Activated CD4-positive, alpha-beta T cell treated with anti-CD3 and anti-CD28 coated beads for 36 hours (primary cell): ENCODE results near the gene MSN. TPM values are rescaled to one million over a fixed set of nuclear protein-coding genes. Genes with fewer than 3 reads are reported as not detected.
A peak's percentile ranks its signal among the peaks of the same experiment; 100 is the strongest.
"Not testable (repeated sequence)": the region's sequence is repeated elsewhere in the genome, so short reads cannot be mapped to it uniquely, and the experiment has no call there.

Source experiments
- ATAC-seq: fragments of 200-7000 bp; cut with Tn5 transposase; one replicate; pipeline ENCODE4 v1.10.0; 2021; ENCODE audit warnings: mild to moderate bottlenecking, moderate library complexity
- CTCF ChIA-PET: fragments of 350-600 bp; sonication (Branson Sonifier 250); formaldehyde crosslinking; loops from one replicate; lab custom pipeline; 2021; ENCODE audit warnings: antibody characterized with exemption; lab: Charles Lee
- POLR2A ChIA-PET: fragments of 350-600 bp; sonication (Branson Sonifier 250); formaldehyde crosslinking; loops from one replicate; lab custom pipeline; 2021; ENCODE audit warnings: antibody characterized with exemption, inconsistent platforms; lab: Charles Lee
- DNase-seq: peaks from one replicate; pipeline ENCODE4 v3.0.0-alpha.2; 2020
- H3K27ac Mint-ChIP-seq: one replicate; pipeline ENCODE4 v1.8.0; 2021; ENCODE audit warnings: mixed read lengths
- H3K27me3 Mint-ChIP-seq: one replicate; pipeline ENCODE4 v1.8.0; 2021; ENCODE audit warnings: mixed read lengths
- H3K36me3 Mint-ChIP-seq: one replicate; pipeline ENCODE4 v1.8.0; 2021; ENCODE audit warnings: low read depth, mixed read lengths
- H3K4me1 Mint-ChIP-seq: one replicate; pipeline ENCODE4 v1.8.0; 2021; ENCODE audit warnings: mixed read lengths
- H3K4me3 Mint-ChIP-seq: one replicate; pipeline ENCODE4 v1.8.0; 2021; ENCODE audit warnings: mild to moderate bottlenecking, moderate library complexity, mixed read lengths
- H3K9me3 Mint-ChIP-seq: one replicate; pipeline ENCODE4 v1.8.0; 2021; ENCODE audit warnings: low read depth, mixed read lengths
- intact Hi-C, 2 experiments: fragments of 100-400 bp; cut with DNase I in 1 of 2; cut with micrococcal nuclease in 1 of 2; formaldehyde crosslinking; loops; one replicate each; pipeline versions ENCODE4 v1.14.2 to v1.15.1; 2022 to 2024; cut with DNase I, micrococcal nuclease
- total RNA-seq, 2 experiments: library from RNA; stranded (reverse); gene quantifications; one replicate each; pipeline ENCODE4 v1.2.3, GENCODE V29; 2021

The MSN gene
- total RNA-seq, 2 experiments from 2014 or later: 476 to 609 TPM

GRCh38 chrX:65644621-65645289 lies 22.7 kb upstream of the MSN start:
- Mint-ChIP-seq H3K27me3 (no peaks in the 10 kb centered on the region), H3K9me3 (no peaks in the 10 kb centered on the region), H3K4me3 (no peak overlapping the region), H3K27ac (no peak overlapping the region), H3K4me1 (peaks cover 21% of the 10 kb centered on the region), H3K36me3 (no peaks in the 10 kb centered on the region)
- ChIA-PET POLR2A (interaction anchor here (0.6 kb wide), 1 partner anchor 68 kb away, joined by 5 read pairs; no protein-coding TSS in a partner anchor), CTCF (no interaction called here)
- ATAC-seq (peak; percentile 91), DNase-seq (peak; percentile 49)
- intact Hi-C loops: no loop called here

GRCh38 chrX:65647801-65648200 lies 19.7 kb upstream of the MSN start:
- intact Hi-C loops: no loop called here

GRCh38 chrX:65652098-65652497 lies 15.4 kb upstream of the MSN start:
- intact Hi-C loops: no loop called here
- H3K9me3 Mint-ChIP-seq: no peaks in the 10 kb centered on the region
- H3K4me3 Mint-ChIP-seq: no peak overlapping the region
- ATAC-seq (no peak), DNase-seq (no peak)
- H3K27me3 Mint-ChIP-seq: no peaks in the 10 kb centered on the region
- POLR2A ChIA-PET: no interaction called here
- H3K27ac Mint-ChIP-seq: no peak overlapping the region
- peaks cover 16% of the 10 kb centered on the region for H3K4me1 Mint-ChIP-seq
- H3K36me3 Mint-ChIP-seq: no peaks in the 10 kb centered on the region
- CTCF ChIA-PET: interaction anchor here (0.7 to 0.9 kb wide), 2 partner anchors 48 to 71 kb away, joined by 3 read pairs; no protein-coding TSS in a partner anchor

More at GRCh38 chrX:65647801-65648200, 19.7 kb upstream of the MSN start:
- ChIA-PET POLR2A (no interaction called here), CTCF (no interaction called here)
- Mint-ChIP-seq H3K4me1 (peaks cover 21% of the 10 kb centered on the region), H3K4me3 (no peak overlapping the region), H3K27me3 (no peaks in the 10 kb centered on the region), H3K36me3 (no peaks in the 10 kb centered on the region), H3K27ac (no peak overlapping the region), H3K9me3 (no peaks in the 10 kb centered on the region)
- DNase-seq (no peak), ATAC-seq (no peak)

- POLR2A ChIA-PET: interaction anchor here (0.6 to 0.7 kb wide), 2 partner anchors 51 to 98 kb away, joined by 4 read pairs; no protein-coding TSS in a partner anchor
- DNase-seq: peak; percentile 13
- H3K27me3 Mint-ChIP-seq, intact Hi-C loops, H3K36me3 Mint-ChIP-seq, H3K9me3 Mint-ChIP-seq: not testable (repeated sequence)
- Mint-ChIP-seq H3K4me3 (peak overlapping the region; percentile 62), H3K4me1 (peaks cover 34% of the 10 kb centered on the region), H3K27ac (peak overlapping the region; percentile 98)
- CTCF ChIA-PET: interaction anchor here (3.5 kb wide), 1 partner anchor 61 kb away, joined by 13 read pairs; no protein-coding TSS in a partner anchor
- ATAC-seq: peak; percentile 44
Observed at GRCh38 chrX:65657009-65657441, 10.4 kb upstream of the MSN start.

GRCh38 chrX:65657659-65658058 lies 9.8 kb upstream of the MSN start:
- H3K36me3 Mint-ChIP-seq: peaks cover 5% of the 10 kb centered on the region
- DNase-seq (no peak), ATAC-seq (no peak)
- intact Hi-C loops: no loop called here
- CTCF ChIA-PET: interaction anchor here (3.5 kb wide), 1 partner anchor 61 kb away, joined by 13 read pairs; no protein-coding TSS in a partner anchor
- no peaks in the 10 kb centered on the region for H3K9me3 Mint-ChIP-seq
- POLR2A ChIA-PET: interaction anchor here (1.0 kb wide), 1 partner anchor 9 kb away, joined by 3 read pairs; the partner anchor contains the start of gene MSN
- H3K27me3 Mint-ChIP-seq: no peaks in the 10 kb centered on the region
- H3K4me3 Mint-ChIP-seq: peak overlapping the region; percentile 62
- H3K27ac Mint-ChIP-seq: peak overlapping the region; percentile 98
- peaks cover 34% of the 10 kb centered on the region for H3K4me1 Mint-ChIP-seq

GRCh38 chrX:65658229-65658628 lies 9.2 kb upstream of the MSN start:
- peak overlapping the region; percentile 98 for H3K27ac Mint-ChIP-seq
- H3K4me3 Mint-ChIP-seq: peak overlapping the region; percentile 62
- POLR2A ChIA-PET: interaction anchor here (1.0 kb wide), 1 partner anchor 9 kb away, joined by 3 read pairs; the partner anchor contains the start of gene MSN
- intact Hi-C loops: no loop called here
- DNase-seq (no peak), ATAC-seq (peak; percentile 33)
- no peaks in the 10 kb centered on the region for H3K27me3 Mint-ChIP-seq
- peaks cover 5% of the 10 kb centered on the region for H3K36me3 Mint-ChIP-seq
- H3K9me3 Mint-ChIP-seq: no peaks in the 10 kb centered on the region
- CTCF ChIA-PET: interaction anchor here (0.5 to 3.5 kb wide), 3 partner anchors 18 to 62 kb away, joined by 3 to 13 read pairs (median 4); no protein-coding TSS in a partner anchor
- H3K4me1 Mint-ChIP-seq: peaks cover 34% of the 10 kb centered on the region

- ChIA-PET CTCF (interaction anchor here (1.1 to 1.2 kb wide), 2 partner anchors 52 to 65 kb away, joined by 3 to 4 read pairs; no protein-coding TSS in a partner anchor), POLR2A (interaction anchor here (0.5 to 1.0 kb wide), 6 partner anchors 9 to 107 kb away, joined by 3 to 5 read pairs (median 3); no protein-coding TSS in a partner anchor)
- H3K4me3 Mint-ChIP-seq: peak overlapping the region; percentile 91
- peaks cover 22% of the 10 kb centered on the region for H3K4me1 Mint-ChIP-seq
- DNase-seq (no peak), ATAC-seq (peak; percentile 40)
- H3K27me3 Mint-ChIP-seq: no peaks in the 10 kb centered on the region
- H3K36me3 Mint-ChIP-seq: peaks cover 37% of the 10 kb centered on the region
- intact Hi-C loops: loop anchor here in 1 of 2 experiments (1.0 to 5.0 kb wide), 5 partner anchors 31 to 380 kb away; no protein-coding TSS in a partner anchor
- H3K27ac Mint-ChIP-seq: peak overlapping the region; percentile 81
- H3K9me3 Mint-ChIP-seq: peaks cover 3% of the 10 kb centered on the region
Observed at GRCh38 chrX:65667157-65667502, 324 bp upstream of the MSN start.

- peaks cover 34% of the 10 kb centered on the region for H3K4me1 Mint-ChIP-seq
- peaks cover 50% of the 10 kb centered on the region for H3K36me3 Mint-ChIP-seq
- H3K9me3 Mint-ChIP-seq: peaks cover 3% of the 10 kb centered on the region
- CTCF ChIA-PET: interaction anchor here (0.8 to 1.1 kb wide), 3 partner anchors 33 to 317 kb away, joined by 3 read pairs; no protein-coding TSS in a partner anchor
- H3K27ac Mint-ChIP-seq: peak overlapping the region; percentile 96
- DNase-seq (peak; percentile 77), ATAC-seq (peak; percentile 55)
- H3K4me3 Mint-ChIP-seq: peak overlapping the region; percentile 91
- POLR2A ChIA-PET: interaction anchor here (0.5 to 1.9 kb wide), 7 partner anchors 16 to 693 kb away, joined by 3 to 8 read pairs (median 3); no protein-coding TSS in a partner anchor
- intact Hi-C loops: loop anchor here (1.0 to 5.0 kb wide), 4 partner anchors 38 to 379 kb away; no protein-coding TSS in a partner anchor
- no peaks in the 10 kb centered on the region for H3K27me3 Mint-ChIP-seq
Observed at GRCh38 chrX:65668377-65669310, 1.2 kb downstream of the MSN start.

GRCh38 chrX:65671286-65671685 lies 3.8 kb downstream of the MSN start:
- CTCF ChIA-PET: interaction anchor here (0.6 to 2.3 kb wide), 5 partner anchors 15 to 75 kb away, joined by 3 to 15 read pairs (median 3); no protein-coding TSS in a partner anchor

GRCh38 chrX:65671966-65672365 lies 4.5 kb downstream of the MSN start:
- H3K27ac Mint-ChIP-seq: peak overlapping the region; percentile 99
- no peaks in the 10 kb centered on the region for H3K27me3 Mint-ChIP-seq
- ATAC-seq (no peak), DNase-seq (no peak)
- H3K4me1 Mint-ChIP-seq: peaks cover 52% of the 10 kb centered on the region
- CTCF ChIA-PET: interaction anchor here (1.0 to 2.3 kb wide), 5 partner anchors 14 to 314 kb away, joined by 3 to 15 read pairs (median 3); no protein-coding TSS in a partner anchor
- POLR2A ChIA-PET: interaction anchor here (0.9 to 1.6 kb wide), 2 partner anchors 15 to 35 kb away, joined by 3 read pairs; no protein-coding TSS in a partner anchor
- intact Hi-C loops: loop anchor here (2.0 to 5.0 kb wide), 5 partner anchors 15 to 70 kb away; no protein-coding TSS in a partner anchor
- peak overlapping the region; percentile 91 for H3K4me3 Mint-ChIP-seq
- no peaks in the 10 kb centered on the region for H3K9me3 Mint-ChIP-seq
- H3K36me3 Mint-ChIP-seq: peaks cover 76% of the 10 kb centered on the region

More at GRCh38 chrX:65671286-65671685, 3.8 kb downstream of the MSN start:
- H3K9me3 Mint-ChIP-seq: no peaks in the 10 kb centered on the region
- peaks cover 72% of the 10 kb centered on the region for H3K36me3 Mint-ChIP-seq
- peak overlapping the region; percentile 99 for H3K27ac Mint-ChIP-seq
- ATAC-seq: no peak
- intact Hi-C loops: loop anchor here (2.0 to 5.0 kb wide), 5 partner anchors 16 to 71 kb away; no protein-coding TSS in a partner anchor
- H3K27me3 Mint-ChIP-seq: no peaks in the 10 kb centered on the region
- no peak for DNase-seq
- POLR2A ChIA-PET: interaction anchor here (0.9 kb wide), 1 partner anchor 35 kb away, joined by 3 read pairs; no protein-coding TSS in a partner anchor
- peak overlapping the region; percentile 91 for H3K4me3 Mint-ChIP-seq
- peaks cover 51% of the 10 kb centered on the region for H3K4me1 Mint-ChIP-seq
